HepG2 (cell line): ENCODE measurements around the gene TNRC18.

Source experiments
- HNRNPUL1 ChIP-seq: fragments of 200-400 bp; formaldehyde crosslinking; IDR thresholded peaks from 2 replicates; pipeline ENCODE4 v1.6.1; 2017; ENCODE audit warnings: low read depth, mild to moderate bottlenecking, low read length, moderate library complexity
- JUNB ChIP-seq: sonication (generic); formaldehyde crosslinking; IDR thresholded peaks from 2 replicates; pipeline ENCODE4 v1.8.0; 2022; ENCODE audit warnings: missing genetic modification reagents, mild to moderate bottlenecking, borderline replicate concordance
- NCOA2 ChIP-seq: sonication (generic); formaldehyde crosslinking; IDR thresholded peaks from 2 replicates; pipeline ENCODE4 v1.8.0; 2022; ENCODE audit warnings: inconsistent platforms
- POLR2A ChIP-seq, 2 experiments: IDR thresholded peaks; 2 replicates each; pipeline ENCODE4 v1.6.1; 2011; ENCODE audit warnings: low read depth in 2 of 2, low read length in 2 of 2, mild to moderate bottlenecking in 1 of 2, moderate library complexity in 1 of 2; ENCODE audit not compliant: insufficient read depth in 1 of 2
- REL ChIP-seq: sonication (generic); formaldehyde crosslinking; conservative IDR thresholded peaks from 2 replicates; pipeline ENCODE4 v1.8.0; 2022; ENCODE audit warnings: mild to moderate bottlenecking, missing genetic modification reagents, moderate library complexity
- RELA ChIP-seq: sonication (generic); formaldehyde crosslinking; IDR thresholded peaks from 2 replicates; pipeline ENCODE4 v1.4.0; 2020; ENCODE audit warnings: missing genetic modification reagents
- TCF7L2 ChIP-seq: IDR thresholded peaks from 2 replicates; pipeline ENCODE4 v1.6.1; 2011; ENCODE audit warnings: mild to moderate bottlenecking, low read depth, low read length, moderate library complexity
- TP53 ChIP-seq: sonication (generic); formaldehyde crosslinking; conservative IDR thresholded peaks from 2 replicates; pipeline ENCODE4 v1.4.0; 2020; ENCODE audit warnings: missing genetic modification reagents
- TF ChIP-seq, protein P1 (sequence below): sonication (generic); formaldehyde crosslinking; IDR thresholded peaks from 2 replicates; pipeline ENCODE4 v1.4.0; 2020; ENCODE audit warnings: missing genetic modification reagents
- TF ChIP-seq, protein P2 (sequence below): sonication (generic); formaldehyde crosslinking; IDR thresholded peaks from 2 replicates; pipeline ENCODE4 v1.4.0; 2020; ENCODE audit warnings: missing genetic modification reagents

DNA sequence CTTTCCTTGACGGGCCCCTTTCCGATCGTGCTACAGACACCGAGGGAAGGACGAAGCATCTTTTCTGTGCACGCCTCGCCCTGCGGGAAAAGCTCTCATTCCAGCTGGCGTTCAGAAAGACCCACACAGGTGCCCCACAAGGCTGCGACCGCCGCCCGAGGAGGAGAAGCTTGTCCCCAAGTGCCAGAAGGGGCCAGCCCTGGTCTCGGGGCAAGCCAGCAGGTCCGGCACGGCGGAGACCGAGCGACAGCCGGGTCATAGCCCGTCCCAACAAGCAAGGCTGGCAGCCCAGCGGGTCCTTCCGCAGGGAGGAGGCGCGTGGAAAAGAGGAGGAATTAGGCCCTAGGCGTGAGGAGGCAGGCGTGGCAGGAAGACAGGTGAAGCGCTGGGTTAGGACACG, 62.7 kb downstream of the TNRC18 start:
- TF ChIP-seq TCF7L2: no peak
- no peak for TF ChIP-seq POLR2A (IDR thresholded peaks at IDR 0.05; ENCODE audit: insufficient read depth in 1 of 2, low read depth in 2 of 2, low read length in 2 of 2)
- TF ChIP-seq JUNB (CRISPR knock-in tag): no peak
- no peak for TF ChIP-seq TP53 (CRISPR knock-in tag)
- TF ChIP-seq HNRNPUL1: no peak
- no peak for TF ChIP-seq REL (CRISPR knock-in tag)
- no peak for TF ChIP-seq RELA (CRISPR knock-in tag)
- TF ChIP-seq, protein P1, sequence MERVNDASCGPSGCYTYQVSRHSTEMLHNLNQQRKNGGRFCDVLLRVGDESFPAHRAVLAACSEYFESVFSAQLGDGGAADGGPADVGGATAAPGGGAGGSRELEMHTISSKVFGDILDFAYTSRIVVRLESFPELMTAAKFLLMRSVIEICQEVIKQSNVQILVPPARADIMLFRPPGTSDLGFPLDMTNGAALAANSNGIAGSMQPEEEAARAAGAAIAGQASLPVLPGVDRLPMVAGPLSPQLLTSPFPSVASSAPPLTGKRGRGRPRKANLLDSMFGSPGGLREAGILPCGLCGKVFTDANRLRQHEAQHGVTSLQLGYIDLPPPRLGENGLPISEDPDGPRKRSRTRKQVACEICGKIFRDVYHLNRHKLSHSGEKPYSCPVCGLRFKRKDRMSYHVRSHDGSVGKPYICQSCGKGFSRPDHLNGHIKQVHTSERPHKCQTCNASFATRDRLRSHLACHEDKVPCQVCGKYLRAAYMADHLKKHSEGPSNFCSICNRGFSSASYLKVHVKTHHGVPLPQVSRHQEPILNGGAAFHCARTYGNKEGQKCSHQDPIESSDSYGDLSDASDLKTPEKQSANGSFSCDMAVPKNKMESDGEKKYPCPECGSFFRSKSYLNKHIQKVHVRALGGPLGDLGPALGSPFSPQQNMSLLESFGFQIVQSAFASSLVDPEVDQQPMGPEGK (CRISPR knock-in tag): no peak
- TF ChIP-seq, protein P2, sequence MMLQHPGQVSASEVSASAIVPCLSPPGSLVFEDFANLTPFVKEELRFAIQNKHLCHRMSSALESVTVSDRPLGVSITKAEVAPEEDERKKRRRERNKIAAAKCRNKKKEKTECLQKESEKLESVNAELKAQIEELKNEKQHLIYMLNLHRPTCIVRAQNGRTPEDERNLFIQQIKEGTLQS: no peak
- no peak for TF ChIP-seq NCOA2
